PC-3 (cell line): ENCODE results near the gene ELF4. TPM values are rescaled to one million over a fixed set of nuclear protein-coding genes. Genes with fewer than 3 reads are reported as not detected.
A peak's percentile ranks its signal among the peaks of the same experiment; 100 is the strongest.

Experiments used
- ATAC-seq: fragments of 200-7000 bp; cut with Tn5 transposase; 2 replicates; pipeline ENCODE4 v1.9.1; 2020; ENCODE audit warnings: mild to moderate bottlenecking, moderate library complexity
- BruUV-seq: library from RNA; stranded (reverse); fragments of 400-500 nt; replicated peaks from 2 replicates; lab custom pipeline; 2021; lab: Mats Ljungman, UMichigan
- CTCF ChIA-PET: fragments of 300-600 bp; sonication (Branson Sonifier 250); formaldehyde crosslinking; loops from one replicate; lab custom pipeline; 2022; ENCODE audit warnings: antibody characterized with exemption; lab: Charles Lee
- POLR2A ChIA-PET: fragments of 300-600 bp; sonication (Branson Sonifier 250); formaldehyde crosslinking; loops from one replicate; lab custom pipeline; 2022; ENCODE audit warnings: antibody characterized with exemption; ENCODE audit not compliant: unreplicated experiment; lab: Charles Lee
- DNase-seq: peaks from one replicate; pipeline ENCODE4 v3.0.0-alpha.2; 2015
- H2AFZ ChIP-seq: fragments of 300-600 bp; sonication (generic); 2 replicates; pipeline ENCODE4 v1.6.0; 2016; ENCODE audit warnings: antibody characterized with exemption, low read length
- H3F3A ChIP-seq: fragments of 300-600 bp; sonication (generic); one replicate; pipeline ENCODE4 v1.6.0; 2017; ENCODE audit warnings: antibody characterized with exemption, low read length, control low read depth, mild to moderate bottlenecking; ENCODE audit not compliant: unreplicated experiment
- H3K27ac ChIP-seq: fragments of 300-600 bp; sonication (generic); 2 replicates; pipeline ENCODE4 v1.5.1; 2016; ENCODE audit warnings: mild to moderate bottlenecking, low read length
- H3K27me3 ChIP-seq: fragments of 300-600 bp; sonication (generic); 2 replicates; pipeline ENCODE4 v1.6.1; 2016; ENCODE audit warnings: low read length, mixed read lengths
- H3K36me3 ChIP-seq: fragments of 300-600 bp; sonication (generic); 2 replicates; pipeline ENCODE4 v1.6.1; 2016; ENCODE audit warnings: low read depth, mixed run types, low read length, mixed read lengths
- H3K4me1 ChIP-seq: fragments of 300-600 bp; sonication (generic); 2 replicates; pipeline ENCODE4 v1.5.1; 2016; ENCODE audit warnings: low read length; ENCODE audit not compliant: insufficient read depth
- H3K4me2 ChIP-seq: fragments of 300-600 bp; sonication (generic); 2 replicates; pipeline ENCODE4 v1.6.0; 2016; ENCODE audit warnings: low read length
- H3K4me3 ChIP-seq: fragments of 300-600 bp; sonication (generic); 2 replicates; pipeline ENCODE4 v1.5.1; 2016; ENCODE audit warnings: mild to moderate bottlenecking, low read length, mixed read lengths
- H3K79me2 ChIP-seq: fragments of 300-600 bp; sonication (generic); 2 replicates; pipeline ENCODE4 v1.6.1; 2017; ENCODE audit warnings: low read length, mixed read lengths
- H3K9ac ChIP-seq: fragments of 300-600 bp; sonication (generic); 2 replicates; pipeline ENCODE4 v1.6.0; 2016; ENCODE audit warnings: mild to moderate bottlenecking, low read length
- H3K9me2 ChIP-seq: fragments of 300-600 bp; sonication (generic); replicated peaks from 2 replicates; pipeline ENCODE4 v1.6.1; 2016; ENCODE audit warnings: mixed run types, low read length, mixed read lengths
- H3K9me3 ChIP-seq: fragments of 300-600 bp; sonication (generic); 2 replicates; pipeline ENCODE4 v1.6.1; 2016; ENCODE audit warnings: low read length, mixed read lengths
- H4K20me1 ChIP-seq: fragments of 300-600 bp; sonication (generic); 2 replicates; pipeline ENCODE4 v1.6.1; 2016; ENCODE audit warnings: low read length, mixed read lengths
- CTCF ChIP-seq: fragments of 300-600 bp; sonication (generic); conservative IDR thresholded peaks from 2 replicates; pipeline ENCODE4 v1.5.1; 2017; ENCODE audit warnings: antibody characterized with exemption, low read depth, mild to moderate bottlenecking, low read length
- EZH2 ChIP-seq: fragments of 300-600 bp; sonication (generic); IDR thresholded peaks from one replicate; pipeline ENCODE4 v1.6.1; 2017; ENCODE audit warnings: antibody characterized with exemption, mild to moderate bottlenecking, low read length; ENCODE audit not compliant: unreplicated experiment
- EZH2phosphoT487 ChIP-seq: fragments of 300-600 bp; sonication (generic); IDR thresholded peaks from 2 replicates; pipeline ENCODE4 v1.6.1; 2018; ENCODE audit warnings: mild to moderate bottlenecking, antibody characterized with exemption, low read length, borderline replicate concordance
- intact Hi-C: fragments of 100-400 bp; cut with micrococcal nuclease; formaldehyde crosslinking; loops from 2 replicates; pipeline ENCODE4 v1.9.0; 2023
- total RNA-seq: library from RNA; depleted of rRNA; stranded (reverse); fragments of >200 nt; gene quantifications from 2 replicates; pipeline ENCODE4 v1.2.3, GENCODE V29; 2014

Gene ELF4
- total RNA-seq, 1 experiment from 2014 or later, result 23.4 TPM

- no TSS peak for BruUV-seq
- H3K36me3 ChIP-seq, result no peaks in the 10 kb centered on the region
- peaks cover 4% of the 10 kb centered on the region; the same call in 1 of the 2 replicates for H3K4me1 ChIP-seq
- H3K4me2 ChIP-seq, result no peak overlapping the region
- no peaks in the 10 kb centered on the region for H3F3A ChIP-seq
- H3K9me2 ChIP-seq, result no peaks in the 10 kb centered on the region
- H3K27ac ChIP-seq, result no peak overlapping the region
- CTCF ChIA-PET, result no interaction called here
- H3K4me3 ChIP-seq, result no peak overlapping the region
- H3K27me3 ChIP-seq, result no peaks in the 10 kb centered on the region
- ATAC-seq, result no peak
- TF ChIP-seq EZH2phosphoT487 (no peak), CTCF (no peak), EZH2 (no peak)
- H3K9me3 ChIP-seq, result no peaks in the 10 kb centered on the region
- H4K20me1 ChIP-seq, result no peaks in the 10 kb centered on the region
- no peak for DNase-seq
- H2AFZ ChIP-seq, result no peak overlapping the region
- peaks cover 24% of the 10 kb centered on the region for H3K79me2 ChIP-seq
- POLR2A ChIA-PET, result no interaction called here
- H3K9ac ChIP-seq, result no peak overlapping the region
- intact Hi-C loops, result no loop called here
Measured at GRCh38 chrX:130095249-130096030, 14.9 kb downstream of the ELF4 start.

DNA sequence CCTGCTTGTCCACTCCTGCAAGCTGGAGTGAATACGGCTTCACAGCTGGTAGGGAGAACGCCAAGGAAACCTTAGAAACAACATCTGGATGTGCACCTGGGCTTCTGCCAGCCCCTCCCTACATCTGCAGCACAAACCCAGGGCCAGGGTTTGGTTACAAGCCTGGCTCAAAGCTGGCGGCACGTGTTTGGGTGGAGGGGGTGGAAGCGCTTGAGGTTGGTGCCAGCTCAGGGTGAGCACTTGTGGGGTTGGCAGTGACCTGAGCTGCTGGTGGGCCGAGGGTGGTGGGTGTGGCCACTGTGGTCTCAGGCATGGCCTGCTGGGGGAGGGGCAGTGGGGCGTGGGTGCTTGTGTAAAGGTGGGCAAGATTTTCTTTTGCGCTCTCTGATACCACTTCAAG is 15.6 kb downstream of the ELF4 start:
- TF ChIP-seq CTCF, result no peak
- TF ChIP-seq EZH2phosphoT487, result no peak
- no peak for TF ChIP-seq EZH2

DNA sequence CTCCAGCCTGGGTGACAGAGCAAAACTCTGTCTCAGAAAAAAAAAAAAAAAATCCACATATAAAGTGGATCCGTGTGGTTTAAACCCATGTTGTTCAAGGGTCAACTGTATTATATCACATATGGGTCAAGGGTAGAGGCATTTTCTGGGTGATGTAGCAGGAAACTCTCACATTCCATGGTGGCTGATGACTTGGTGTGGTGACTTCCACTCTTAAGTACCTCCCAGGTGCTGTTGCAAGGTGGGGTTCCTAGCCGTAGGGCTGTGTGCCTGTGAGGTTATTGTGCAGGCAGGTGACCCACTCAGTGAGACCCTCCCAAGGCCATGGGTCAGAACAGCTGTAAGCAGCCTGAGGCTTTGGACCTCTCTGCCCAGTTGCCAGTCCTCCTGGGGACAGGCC is 17.0 kb downstream of the ELF4 start:
- peak; percentile 32 for DNase-seq
- no peak overlapping the region for H3K27ac ChIP-seq
- intact Hi-C loops, result no loop called here
- no TSS peak for BruUV-seq
- no peak for ATAC-seq
- no peaks in the 10 kb centered on the region for H3K9me3 ChIP-seq
- no peaks in the 10 kb centered on the region for H3K9me2 ChIP-seq
- H3K4me2 ChIP-seq, result no peak overlapping the region
- POLR2A ChIA-PET, result no interaction called here
- no peaks in the 10 kb centered on the region for H4K20me1 ChIP-seq
- peaks cover 2% of the 10 kb centered on the region; the same call in 1 of the 2 replicates for H3K4me1 ChIP-seq
- H2AFZ ChIP-seq, result no peak overlapping the region
- H3K36me3 ChIP-seq, result no peaks in the 10 kb centered on the region
- TF ChIP-seq CTCF (no peak), EZH2phosphoT487 (no peak), EZH2 (no peak)
- no peaks in the 10 kb centered on the region for H3K27me3 ChIP-seq
- peaks cover 4% of the 10 kb centered on the region for H3K79me2 ChIP-seq
- H3K4me3 ChIP-seq, result no peak overlapping the region
- no peak overlapping the region for H3K9ac ChIP-seq
- H3F3A ChIP-seq, result no peaks in the 10 kb centered on the region
- CTCF ChIA-PET, result no interaction called here

More for the DNA sequence above, 15.6 kb downstream of the ELF4 start:
- no peaks in the 10 kb centered on the region for H3K9me2 ChIP-seq
- H3K9me3 ChIP-seq, result no peaks in the 10 kb centered on the region
- H3K27me3 ChIP-seq, result no peaks in the 10 kb centered on the region
- no peaks in the 10 kb centered on the region for H3F3A ChIP-seq
- intact Hi-C loops, result no loop called here
- peaks cover 4% of the 10 kb centered on the region; the same call in 1 of the 2 replicates for H3K4me1 ChIP-seq
- H3K4me3 ChIP-seq, result no peak overlapping the region
- no peak overlapping the region for H3K27ac ChIP-seq
- no peaks in the 10 kb centered on the region for H4K20me1 ChIP-seq
- BruUV-seq, result no TSS peak
- ChIA-PET POLR2A (no interaction called here), CTCF (no interaction called here)
- no peak for ATAC-seq
- no peak overlapping the region for H2AFZ ChIP-seq
- no peak overlapping the region for H3K9ac ChIP-seq
- no peaks in the 10 kb centered on the region for H3K36me3 ChIP-seq
- H3K79me2 ChIP-seq, result peaks cover 16% of the 10 kb centered on the region
- no peak for DNase-seq
- no peak overlapping the region for H3K4me2 ChIP-seq
